HG02884 (cell line): ENCODE results near the gene MEGF9.

Experiments used
- ATAC-seq: cut with Tn5 transposase; IDR thresholded peaks from one replicate; pipeline ENCODE4 v1.9.1; 2021; ENCODE audit warnings: mild to moderate bottlenecking, moderate library complexity; ENCODE audit not compliant: unreplicated experiment

The MEGF9 gene

GRCh38 chr9:120628207-120628924 is 85.9 kb downstream of the MEGF9 start:
- ATAC-seq, result no peak

GRCh38 chr9:120627073-120627472 is 87.2 kb downstream of the MEGF9 start:
- no peak for ATAC-seq

GRCh38 chr9:120626512-120626911 is 87.8 kb downstream of the MEGF9 start:
- ATAC-seq, result no peak

GRCh38 chr9:120625222-120625621 is 89.0 kb downstream of the MEGF9 start:
- ATAC-seq, result no peak

GRCh38 chr9:120622790-120623189 is 91.5 kb downstream of the MEGF9 start:
- ATAC-seq, result no peak

- ATAC-seq, result no peak
Measured at GRCh38 chr9:120621941-120622340, 92.3 kb downstream of the MEGF9 start.

GRCh38 chr9:120619751-120620655 is 94.3 kb downstream of the MEGF9 start:
- no peak for ATAC-seq

GRCh38 chr9:120616966-120617935 is 97.0 kb downstream of the MEGF9 start:
- no peak for ATAC-seq

GRCh38 chr9:120612218-120612617 is 102.1 kb downstream of the MEGF9 start:
- no peak for ATAC-seq

GRCh38 chr9:120611690-120612068 is 102.6 kb downstream of the MEGF9 start:
- ATAC-seq, result no peak

GRCh38 chr9:120610975-120611689 is 103.1 kb downstream of the MEGF9 start:
- ATAC-seq, result no peak

- ATAC-seq, result no peak
Measured at GRCh38 chr9:120609636-120610035, 104.6 kb downstream of the MEGF9 start.

- no peak for ATAC-seq
Measured at GRCh38 chr9:120608421-120608820, 105.8 kb downstream of the MEGF9 start.

GRCh38 chr9:120603591-120603990 is 110.7 kb downstream of the MEGF9 start:
- no peak for ATAC-seq

GRCh38 chr9:120603010-120603409 is 111.3 kb downstream of the MEGF9 start:
- ATAC-seq, result no peak

- ATAC-seq, result no peak
Measured at GRCh38 chr9:120593955-120594277, 120.4 kb downstream of the MEGF9 start.

GRCh38 chr9:120593250-120593954 is 120.9 kb downstream of the MEGF9 start:
- ATAC-seq, result no peak

- ATAC-seq, result no peak
Measured at GRCh38 chr9:120592210-120592609, 122.1 kb downstream of the MEGF9 start.

- ATAC-seq, result no peak
Measured at GRCh38 chr9:120587328-120587727, 126.9 kb downstream of the MEGF9 start.

- ATAC-seq, result no peak
Measured at GRCh38 chr9:120583958-120584369, 130.3 kb downstream of the MEGF9 start.
